ENCODE results near the gene ARID3A.

Gene ARID3A

DNA sequence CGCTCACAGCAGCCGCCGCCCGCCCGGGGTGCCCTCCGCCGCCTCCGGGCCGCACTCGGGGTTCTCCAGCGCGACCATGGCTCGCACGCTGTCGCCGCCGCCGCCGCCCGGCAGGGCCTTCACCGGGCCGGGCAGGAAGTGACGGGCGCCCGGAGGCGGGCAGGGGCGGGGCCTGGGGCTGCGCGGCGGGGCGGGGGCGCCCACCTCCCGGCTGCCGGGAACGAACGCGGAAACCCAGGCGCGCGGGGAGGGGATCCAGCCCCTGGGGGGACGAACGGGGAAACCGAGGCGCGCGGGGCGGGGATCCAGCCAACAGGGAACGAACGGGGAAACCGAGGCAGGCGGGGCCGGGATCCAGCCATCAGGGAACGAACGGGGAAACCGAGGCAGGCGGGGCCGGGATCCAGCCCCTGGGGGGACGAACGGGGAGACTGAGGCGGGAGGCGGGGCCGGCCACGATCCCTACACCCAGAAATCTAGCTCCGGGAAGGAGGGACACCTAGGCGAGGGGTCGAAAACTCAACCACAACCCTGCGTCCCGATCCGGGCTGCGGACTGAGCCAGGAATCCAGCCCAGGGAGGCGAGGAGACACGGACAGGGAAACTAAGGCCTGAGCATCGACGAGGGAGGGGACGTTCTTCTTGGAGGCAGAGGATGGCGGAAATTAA lies 12.6 kb upstream of the ARID3A start, which contains the start of gene R3HDM4:
TSS of gene R3HDM4 (minus strand) at position 140 of the 669 bp plus-strand sequence. CDS start at position 78, 62 bp downstream.
- FAIRE-seq, result no peak

DNA sequence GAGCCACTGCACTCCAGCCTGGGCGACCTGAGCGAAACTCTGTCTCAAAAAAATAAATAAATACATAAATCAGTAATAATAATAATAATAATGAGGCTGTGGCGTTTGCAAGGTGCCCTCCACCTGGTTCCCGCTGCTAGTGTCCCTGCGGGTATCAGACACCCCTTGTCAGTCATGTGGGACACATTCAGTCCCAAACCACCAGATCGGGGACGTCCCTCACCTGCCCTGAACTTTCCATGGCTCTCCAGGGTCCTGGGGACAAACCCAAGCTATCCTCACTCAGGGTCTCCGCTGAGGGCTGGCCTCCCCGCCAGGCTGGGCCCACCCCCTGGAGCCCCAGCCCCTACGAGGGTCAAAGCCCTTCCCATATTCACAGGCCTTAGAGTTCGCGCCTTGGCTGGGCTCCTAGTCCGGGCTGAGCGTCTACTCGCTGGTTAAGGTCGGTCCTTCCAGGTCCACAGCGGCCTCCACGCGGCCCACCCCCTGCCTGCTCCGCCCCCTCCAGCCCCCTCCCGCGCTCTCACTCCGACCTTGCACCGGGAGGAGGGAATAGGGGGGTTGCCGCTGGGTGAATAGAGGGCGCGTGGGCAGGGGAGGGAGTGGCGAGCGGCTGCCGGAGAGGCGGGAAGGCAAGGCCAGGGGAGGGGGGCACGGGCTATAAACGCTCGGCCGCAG lies 9.1 kb upstream of the ARID3A start:
- no peak for FAIRE-seq

DNA sequence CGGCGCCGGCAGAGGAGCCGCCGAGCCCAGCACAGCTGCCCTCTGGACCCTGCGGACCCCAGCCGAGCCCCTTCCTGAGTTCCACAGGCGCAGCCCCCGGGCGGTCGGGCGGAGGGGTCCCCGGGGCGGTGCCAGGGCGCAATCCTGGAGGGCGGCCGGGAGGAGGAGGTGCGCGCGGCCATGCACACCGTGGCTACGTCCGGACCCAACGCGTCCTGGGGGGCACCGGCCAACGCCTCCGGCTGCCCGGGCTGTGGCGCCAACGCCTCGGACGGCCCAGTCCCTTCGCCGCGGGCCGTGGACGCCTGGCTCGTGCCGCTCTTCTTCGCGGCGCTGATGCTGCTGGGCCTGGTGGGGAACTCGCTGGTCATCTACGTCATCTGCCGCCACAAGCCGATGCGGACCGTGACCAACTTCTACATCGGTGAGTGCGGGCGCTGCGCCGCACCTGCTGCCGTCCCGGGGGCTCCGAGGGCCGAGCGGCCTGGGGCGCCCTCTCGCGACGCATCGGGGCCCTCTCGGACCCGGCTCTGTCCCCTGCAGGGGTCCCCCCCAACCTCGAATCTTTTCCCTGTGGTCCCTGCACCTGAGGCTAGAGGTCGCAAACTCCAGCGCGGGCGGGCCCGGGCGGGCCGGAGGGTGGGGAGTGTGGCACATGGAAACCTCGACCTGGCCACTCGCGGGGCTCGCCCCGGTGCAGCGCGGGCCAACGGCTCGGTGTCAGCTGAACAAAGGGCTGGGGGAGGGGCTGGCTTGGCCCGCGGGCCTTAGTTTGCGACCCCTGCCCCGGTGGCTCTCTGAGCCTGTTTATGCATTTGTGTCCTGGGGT lies 8.3 kb upstream of the ARID3A start, which contains the start of gene KISS1R:
TSS of gene KISS1R (plus strand) at position 11 of the 829 bp plus-strand sequence. CDS start at position 181, 170 bp downstream.
- no peak for FAIRE-seq

DNA sequence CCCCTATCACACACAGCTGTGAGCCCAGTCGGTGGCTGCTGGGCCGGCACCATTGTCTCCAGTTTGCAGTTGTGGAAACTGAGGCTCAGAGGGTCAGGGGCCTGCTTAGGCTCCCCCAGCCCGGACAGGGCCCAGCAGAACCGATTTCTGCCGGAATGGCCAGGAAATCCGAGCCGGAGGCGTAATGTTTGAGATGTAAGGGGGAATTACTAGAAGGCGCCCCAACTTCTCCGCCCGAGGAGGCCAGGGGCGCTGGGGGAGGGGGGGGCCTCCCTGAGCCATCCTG lies 7.7 kb upstream of the ARID3A start:
- FAIRE-seq, result no peak

DNA sequence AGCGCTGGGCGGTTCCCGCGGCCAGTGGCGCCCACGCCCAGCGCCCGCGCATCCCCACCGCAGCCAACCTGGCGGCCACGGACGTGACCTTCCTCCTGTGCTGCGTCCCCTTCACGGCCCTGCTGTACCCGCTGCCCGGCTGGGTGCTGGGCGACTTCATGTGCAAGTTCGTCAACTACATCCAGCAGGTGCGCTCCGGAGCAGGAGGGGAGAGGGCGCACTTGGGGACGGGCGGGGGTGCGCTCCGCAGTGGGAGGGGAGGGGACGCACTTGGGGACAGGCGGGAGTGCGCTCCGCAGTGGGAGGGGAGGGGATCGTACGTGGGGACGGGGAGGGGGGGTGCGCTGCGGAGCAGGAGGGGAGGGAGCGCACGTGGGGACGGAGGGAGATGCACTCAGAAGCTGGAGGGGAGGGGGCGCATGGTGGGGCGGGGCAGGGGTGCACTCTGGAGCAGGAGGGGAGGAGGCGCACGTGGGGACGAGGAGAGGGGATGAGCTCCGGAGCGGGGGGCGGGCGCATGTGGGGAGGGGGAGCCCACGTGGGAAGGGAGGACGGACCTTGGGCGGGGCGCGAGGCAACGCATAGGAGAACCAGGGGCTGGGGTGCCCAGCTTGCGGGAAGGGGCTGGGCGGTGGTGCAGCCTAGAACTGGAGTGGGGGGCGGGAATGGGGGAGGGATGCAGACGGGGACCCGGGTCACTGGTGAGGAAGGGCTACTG lies 7.2 kb upstream of the ARID3A start:
- FAIRE-seq, result no peak

DNA sequence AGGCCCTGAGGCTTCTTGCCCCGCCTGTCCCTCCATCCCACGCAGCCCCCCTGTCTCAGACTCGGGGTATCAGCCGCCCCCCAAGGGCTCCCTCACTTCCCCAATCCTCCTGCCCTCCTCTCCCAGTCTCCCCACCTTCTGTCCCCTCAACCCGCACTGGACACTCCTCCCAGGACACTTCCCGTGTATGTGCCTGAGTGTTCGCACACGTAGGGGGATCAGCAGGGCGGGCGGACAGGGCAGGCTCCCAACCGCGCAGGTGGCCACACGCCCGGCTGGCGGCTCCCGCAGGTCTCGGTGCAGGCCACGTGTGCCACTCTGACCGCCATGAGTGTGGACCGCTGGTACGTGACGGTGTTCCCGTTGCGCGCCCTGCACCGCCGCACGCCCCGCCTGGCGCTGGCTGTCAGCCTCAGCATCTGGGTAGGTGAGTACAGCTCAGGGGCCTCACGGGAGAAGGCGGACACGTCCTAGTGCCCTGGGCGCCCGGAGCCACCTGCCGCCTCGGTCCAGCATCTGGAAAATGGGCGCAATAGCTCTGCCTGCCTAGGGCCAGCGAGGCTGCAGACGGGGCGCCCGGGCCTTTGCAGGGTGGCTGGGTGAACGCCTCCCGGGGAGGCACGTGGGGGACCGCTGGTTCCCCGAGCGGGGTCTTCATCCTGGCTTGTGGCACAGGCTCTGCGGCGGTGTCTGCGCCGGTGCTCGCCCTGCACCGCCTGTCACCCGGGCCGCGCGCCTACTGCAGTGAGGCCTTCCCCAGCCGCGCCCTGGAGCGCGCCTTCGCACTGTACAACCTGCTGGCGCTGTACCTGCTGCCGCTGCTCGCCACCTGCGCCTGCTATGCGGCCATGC lies 6.4 kb upstream of the ARID3A start:
- FAIRE-seq, result no peak

DNA sequence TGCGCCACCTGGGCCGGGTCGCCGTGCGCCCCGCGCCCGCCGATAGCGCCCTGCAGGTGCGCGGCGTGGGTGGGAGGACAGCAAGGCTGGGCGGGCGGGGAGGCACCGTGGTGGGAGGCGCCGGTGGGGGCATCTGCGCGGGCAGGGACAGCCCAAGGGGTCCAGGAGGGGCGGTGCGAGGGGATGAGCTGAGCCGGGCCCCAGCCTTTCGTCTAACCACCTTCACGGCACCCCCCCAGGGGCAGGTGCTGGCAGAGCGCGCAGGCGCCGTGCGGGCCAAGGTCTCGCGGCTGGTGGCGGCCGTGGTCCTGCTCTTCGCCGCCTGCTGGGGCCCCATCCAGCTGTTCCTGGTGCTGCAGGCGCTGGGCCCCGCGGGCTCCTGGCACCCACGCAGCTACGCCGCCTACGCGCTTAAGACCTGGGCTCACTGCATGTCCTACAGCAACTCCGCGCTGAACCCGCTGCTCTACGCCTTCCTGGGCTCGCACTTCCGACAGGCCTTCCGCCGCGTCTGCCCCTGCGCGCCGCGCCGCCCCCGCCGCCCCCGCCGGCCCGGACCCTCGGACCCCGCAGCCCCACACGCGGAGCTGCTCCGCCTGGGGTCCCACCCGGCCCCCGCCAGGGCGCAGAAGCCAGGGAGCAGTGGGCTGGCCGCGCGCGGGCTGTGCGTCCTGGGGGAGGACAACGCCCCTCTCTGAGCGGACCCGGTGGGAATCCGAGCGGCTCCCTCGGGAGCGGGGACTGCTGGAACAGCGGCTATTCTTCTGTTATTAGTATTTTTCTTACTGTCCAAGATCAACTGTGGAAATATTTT lies 5.6 kb upstream of the ARID3A start:
- no peak for FAIRE-seq

DNA sequence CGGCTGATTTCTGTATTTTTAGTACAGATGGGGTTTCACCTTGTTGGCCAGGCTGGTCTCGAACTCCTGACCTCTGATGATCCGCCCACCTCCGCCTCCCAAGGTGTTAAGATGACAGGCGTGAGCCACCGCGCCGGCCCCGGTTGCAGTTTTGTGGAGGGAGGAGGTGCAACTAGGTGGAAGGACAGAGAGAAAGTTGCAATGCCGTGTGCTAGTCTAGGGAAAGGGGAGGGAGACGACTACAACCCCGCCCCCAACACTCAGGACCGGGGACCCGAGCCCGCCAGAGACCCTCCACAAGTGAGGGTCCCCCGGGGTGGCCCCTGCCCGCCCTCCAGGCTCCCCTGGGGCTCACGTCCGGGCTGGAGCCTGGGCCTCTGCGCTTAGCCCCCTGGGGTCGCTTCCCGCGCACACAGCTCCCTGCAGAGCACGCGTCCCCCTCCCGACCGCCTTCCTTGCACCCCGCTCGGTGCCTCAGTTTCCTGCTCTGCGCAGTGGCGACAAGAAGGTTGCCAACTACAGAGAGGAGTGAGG lies 1.2 kb upstream of the ARID3A start:
- FAIRE-seq, result no peak

DNA sequence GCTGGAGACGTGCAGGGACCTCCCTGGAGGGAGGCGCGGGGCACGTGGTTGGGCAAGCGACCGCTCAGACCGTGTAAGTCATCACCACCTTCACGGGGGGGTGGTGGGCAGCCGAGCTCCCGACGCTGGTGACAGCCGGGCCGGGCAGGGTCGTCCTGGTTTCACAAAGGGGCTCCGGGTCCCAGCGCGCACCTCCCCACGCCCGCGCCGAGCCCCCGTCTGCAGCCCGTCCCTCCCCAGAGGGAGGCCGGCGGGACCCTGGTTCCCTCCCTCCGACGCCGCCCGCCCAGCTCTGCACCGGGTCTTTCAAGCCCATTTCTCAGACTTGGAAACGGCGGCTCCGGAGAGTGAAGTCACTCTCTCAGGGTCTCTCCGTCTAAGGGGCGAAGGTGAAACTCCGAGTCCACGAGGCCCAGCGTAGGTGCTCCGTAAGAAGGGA lies 729 bp upstream of the ARID3A start:
- FAIRE-seq, result no peak

DNA sequence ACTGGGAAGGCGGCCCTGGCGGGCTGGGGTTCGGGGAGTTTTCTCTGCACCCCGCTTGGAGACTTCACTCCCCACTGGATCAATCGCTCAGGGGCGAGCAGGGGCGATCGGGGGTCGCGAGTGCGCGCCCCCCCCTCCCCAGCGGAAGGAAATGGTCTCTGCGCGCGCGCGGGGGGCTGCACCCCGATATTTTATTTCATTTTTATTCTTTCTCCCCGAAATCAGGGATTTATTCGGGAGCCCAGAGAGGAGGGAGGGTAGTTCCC lies 421 bp downstream of the ARID3A start:
- no peak for FAIRE-seq

DNA sequence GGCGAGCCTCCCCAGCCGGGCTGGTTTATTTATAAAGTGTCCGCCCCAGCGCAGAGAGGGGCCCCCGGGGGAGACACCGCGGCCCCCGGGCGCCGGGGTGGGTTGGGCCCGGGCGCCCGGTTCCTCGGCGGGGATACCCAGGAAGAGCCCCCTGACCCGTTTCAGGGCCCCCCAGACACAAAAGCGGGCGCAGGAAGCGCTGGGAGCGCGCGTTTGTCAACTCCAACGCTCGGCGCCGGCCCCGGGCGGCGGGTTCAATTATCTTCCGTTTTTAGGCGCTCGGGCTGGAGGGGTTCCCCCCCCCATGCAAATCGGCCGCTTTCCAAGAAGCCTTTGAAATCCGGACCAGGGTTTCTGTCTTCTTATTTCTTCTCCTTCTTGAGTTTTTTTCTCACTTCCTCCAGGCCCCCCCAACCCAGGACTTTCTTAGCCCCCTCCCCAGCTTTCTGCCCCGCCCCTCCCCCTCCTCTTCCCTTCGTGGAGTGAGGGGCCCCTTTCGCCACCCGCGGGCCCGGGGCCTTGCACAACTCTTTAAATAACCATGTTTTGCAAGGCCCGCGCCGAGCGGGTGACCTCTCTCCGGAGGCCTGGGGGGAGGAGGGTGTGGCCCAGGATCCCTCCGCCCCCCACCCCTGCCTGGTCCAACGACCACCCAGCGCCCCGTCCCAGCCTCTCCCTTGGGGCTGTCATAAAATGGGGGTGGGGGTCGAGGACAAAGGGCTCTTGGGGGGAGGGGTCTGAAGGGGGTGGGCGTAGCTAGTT lies 935 bp downstream of the ARID3A start:
- FAIRE-seq, result no peak

DNA sequence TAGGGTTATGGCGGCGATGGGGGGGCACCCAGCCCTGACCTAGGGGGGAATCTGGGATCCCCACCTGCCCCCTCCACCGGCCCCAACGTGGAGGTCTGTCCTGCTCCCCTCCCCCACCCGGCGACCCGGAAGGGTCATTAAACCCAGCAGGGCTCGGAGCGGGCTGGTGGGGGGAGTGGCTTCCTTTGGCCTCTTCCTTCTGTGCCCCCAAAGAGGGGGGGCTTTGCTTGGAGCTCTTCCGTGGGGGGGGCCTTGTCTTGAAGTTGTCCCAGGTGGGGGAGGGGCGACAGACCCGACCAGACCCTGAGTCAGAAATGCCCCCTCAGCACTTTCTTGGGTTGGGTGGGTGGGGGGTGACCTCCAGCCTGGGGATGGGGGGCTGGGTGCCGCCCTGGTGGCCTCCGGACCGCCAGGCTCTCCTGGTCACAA lies 1.5 kb downstream of the ARID3A start:
- FAIRE-seq, result no peak

DNA sequence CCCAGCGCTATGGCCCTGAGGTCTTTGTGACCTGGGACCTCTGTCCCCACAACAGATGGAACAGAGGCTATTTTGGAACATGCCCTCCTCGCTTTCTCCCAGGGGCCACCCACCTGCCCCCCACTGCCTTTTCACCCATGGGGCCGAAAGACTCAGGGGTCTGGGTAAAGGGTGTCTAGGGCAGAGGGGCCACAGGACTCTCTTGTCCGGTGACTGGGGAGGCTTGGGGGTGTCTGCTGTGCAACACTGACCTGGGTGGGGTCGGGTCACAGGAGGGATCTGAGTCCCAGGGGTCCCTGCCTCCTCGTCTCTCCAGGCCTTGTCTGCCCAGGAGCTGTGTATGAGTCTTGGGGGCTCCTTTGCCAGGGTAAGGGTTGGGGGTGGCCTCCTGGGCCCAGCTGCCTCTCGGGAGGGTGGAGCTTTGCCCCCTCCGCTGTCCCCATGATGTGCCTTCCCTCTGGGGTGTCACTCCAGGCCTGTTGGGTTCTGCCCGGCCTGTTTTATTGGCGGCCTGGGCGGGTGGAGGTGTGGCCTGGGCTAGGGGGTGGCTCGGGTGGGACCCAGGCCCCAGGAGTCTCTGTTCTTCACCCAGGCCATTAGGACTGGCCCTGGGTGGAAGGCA lies 2.1 kb downstream of the ARID3A start:
- FAIRE-seq, result no peak

DNA sequence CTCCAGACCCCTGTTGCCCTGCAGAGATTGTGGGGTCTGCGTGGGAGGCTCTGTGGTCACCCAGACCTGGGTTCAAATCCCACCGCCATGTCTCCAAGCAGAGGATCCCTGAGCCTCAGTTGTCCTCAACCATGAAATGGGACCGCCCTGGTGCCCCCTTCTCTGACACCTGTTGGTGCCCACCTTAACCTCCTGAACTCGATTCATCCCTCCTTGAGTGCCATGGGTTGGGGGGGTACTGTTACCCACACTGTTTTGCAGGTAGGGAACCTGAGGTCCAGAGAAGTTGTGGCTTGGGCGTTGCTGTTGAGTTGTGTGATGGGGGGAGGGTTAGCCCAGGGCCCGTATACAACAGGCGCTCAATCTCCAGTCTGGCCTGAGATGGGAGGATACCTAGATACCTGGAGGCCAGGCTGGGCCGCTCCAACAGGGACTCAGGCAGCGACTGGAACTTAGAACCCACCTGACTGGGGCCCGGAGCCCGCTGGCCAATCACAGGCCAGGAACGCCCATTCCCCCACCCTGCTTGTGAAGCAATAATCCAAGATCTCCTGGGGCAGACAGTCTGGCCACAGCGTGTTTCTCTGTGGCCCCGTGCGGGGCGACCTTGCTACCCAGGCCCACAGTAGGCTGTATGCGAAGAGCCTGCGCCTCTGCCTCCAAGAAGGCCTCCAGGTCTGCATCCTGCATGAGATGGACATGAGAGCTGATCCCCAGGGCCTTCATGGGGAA lies 2.8 kb downstream of the ARID3A start:
- FAIRE-seq, result no peak

DNA sequence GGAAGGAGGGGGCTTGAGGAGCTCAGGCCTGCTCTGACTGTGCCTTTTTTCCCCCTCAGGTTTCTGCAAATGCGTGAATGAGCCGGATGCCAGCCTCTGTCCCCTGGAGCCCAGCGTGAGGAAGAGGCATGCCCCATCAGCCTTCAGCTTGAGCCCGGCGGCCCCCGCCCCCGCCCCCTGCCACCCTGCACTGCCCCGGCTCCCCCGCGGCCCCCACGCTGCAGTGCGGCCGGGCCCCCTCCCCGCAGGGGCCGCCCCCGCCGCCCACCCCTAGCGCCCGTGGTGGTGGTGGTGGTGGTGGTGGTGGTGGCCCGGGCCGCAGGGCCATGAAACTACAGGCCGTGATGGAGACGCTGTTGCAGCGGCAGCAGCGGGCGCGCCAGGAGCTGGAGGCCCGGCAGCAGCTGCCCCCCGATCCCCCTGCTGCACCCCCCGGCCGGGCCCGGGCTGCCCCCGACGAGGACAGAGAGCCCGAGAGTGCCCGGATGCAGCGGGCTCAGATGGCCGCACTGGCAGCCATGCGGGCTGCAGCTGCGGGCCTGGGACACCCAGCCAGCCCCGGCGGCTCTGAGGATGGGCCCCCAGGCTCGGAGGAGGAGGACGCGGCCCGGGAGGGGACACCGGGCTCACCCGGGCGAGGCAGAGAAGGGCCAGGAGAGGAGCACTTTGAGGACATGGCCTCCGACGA lies 3.5 kb downstream of the ARID3A start:
- FAIRE-seq, result no peak

DNA sequence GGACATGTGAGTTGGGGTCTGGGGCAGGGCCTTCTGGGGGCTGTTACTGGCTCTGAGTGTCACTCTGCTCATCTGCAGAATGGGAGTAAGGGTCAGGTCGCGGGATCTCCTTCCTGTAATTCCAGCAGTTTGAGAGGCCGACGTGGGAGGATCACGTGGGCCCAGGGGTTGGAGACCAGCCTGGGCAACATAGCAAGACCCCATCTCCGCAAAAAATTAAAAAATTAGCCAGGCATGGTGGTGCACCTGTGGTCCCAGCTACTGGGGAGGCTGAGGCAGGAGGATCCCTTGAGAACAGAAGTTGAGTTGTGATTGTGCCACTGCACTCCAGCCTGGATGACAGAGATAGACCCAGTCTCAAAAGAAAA lies 4.0 kb downstream of the ARID3A start:
- FAIRE-seq, result no peak

DNA sequence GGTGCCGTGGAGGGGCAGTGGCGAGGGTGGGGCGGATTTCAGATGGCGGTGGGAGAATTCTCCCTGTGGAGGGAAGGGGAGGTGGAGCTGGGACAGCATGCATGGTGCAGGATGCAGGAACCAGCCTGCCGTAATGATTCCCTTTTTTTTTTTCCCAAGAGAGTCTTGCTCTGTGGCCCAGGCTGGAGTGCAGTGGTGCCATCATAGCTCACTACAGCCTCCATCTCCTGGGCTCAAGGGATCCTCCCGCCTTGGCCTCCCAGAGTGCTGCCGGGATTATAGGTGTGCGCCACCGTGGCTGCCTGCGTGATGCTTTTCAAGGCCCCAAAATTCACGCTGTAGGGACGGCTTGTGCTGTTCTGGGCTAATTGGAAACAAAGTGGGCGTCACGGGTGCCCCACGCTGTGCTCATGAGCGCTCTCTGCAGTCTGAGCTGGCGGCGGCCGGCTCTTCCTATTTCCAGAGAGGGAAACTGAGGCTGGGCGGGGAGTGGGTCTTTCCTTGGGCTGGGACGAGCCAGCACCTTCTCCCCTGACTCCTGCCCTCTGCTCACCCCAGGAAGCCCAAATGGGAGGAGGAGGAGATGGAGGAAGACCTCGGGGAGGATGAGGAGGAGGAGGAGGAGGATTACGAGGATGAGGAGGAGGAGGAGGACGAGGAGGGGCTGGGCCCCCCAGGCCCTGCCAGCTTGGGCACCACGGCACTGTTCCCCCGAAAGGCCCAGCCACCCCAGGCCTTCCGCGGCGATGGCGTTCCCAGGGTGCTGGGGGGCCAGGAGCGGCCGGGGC lies 6.2 kb downstream of the ARID3A start:
- no peak for FAIRE-seq
